ENCODE data around the gene PLAC8L1. TPM values are rescaled to one million over a fixed set of nuclear protein-coding genes. Genes with fewer than 3 reads are reported as not detected.

Gene PLAC8L1
- total RNA-seq, 1 experiment from 2014 or later: 0.49 TPM

- Histone ChIP-seq H3K27ac (ENCODE audit: low read length) (no peak overlapping the region), H3K36me3 (ENCODE audit: control insufficient read depth, insufficient read depth, low read length) (peaks cover 5% of the 10 kb centered on the region; the same call in 1 of the 2 replicates), H3K4me1 (ENCODE audit: control insufficient read depth, insufficient read depth, low read length) (no peaks in the 10 kb centered on the region), H3K9me3 (ENCODE audit: control insufficient read depth, insufficient read depth, low read depth, low read length) (no peaks in the 10 kb centered on the region), H3K27me3 (ENCODE audit: control insufficient read depth, insufficient read depth, low read length) (no peaks in the 10 kb centered on the region), H3K4me3 (ENCODE audit: low read depth in 2 of 2, low read length in 2 of 2) (no peak overlapping the region)
- in situ Hi-C loops (cut with HindIII; ENCODE audit: low pct_unique_long_range_greater_than_20kb, low sequenced_read_pairs) (no loop called here), intact Hi-C loops (cut with micrococcal nuclease; ENCODE audit: unreplicated experiment) (no loop called here)
- no peak for ATAC-seq
- no TSS peak for BruUV-seq (replicated peaks)
- ChIA-PET CTCF (no interaction called here), POLR2A (no interaction called here)
- no peak for TF ChIP-seq TCF7L2 (IDR thresholded peaks at IDR 0.05; ENCODE audit: low read depth, low read length)
- no peak for TF ChIP-seq CTCF (IDR thresholded peaks at IDR 0.05)
- no peak for TF ChIP-seq SIN3A (IDR thresholded peaks at IDR 0.05; ENCODE audit: borderline replicate concordance, insufficient read depth, low read depth, low read length)
- TF ChIP-seq REST (IDR thresholded peaks at IDR 0.05; ENCODE audit: insufficient read depth in 1 of 2, low read depth in 2 of 2, low read length in 1 of 2): no peak
- TF ChIP-seq POLR2AphosphoS5 (IDR thresholded peaks at IDR 0.05; ENCODE audit: low read depth, low read length): no peak
- DNase-seq (ENCODE audit: low read depth, low spot score): no peak
Observed at GRCh38 chr5:146107901-146108300, 2.5 kb upstream of the PLAC8L1 start.

GRCh38 chr5:146103594-146103993 lies 1.8 kb downstream of the PLAC8L1 start:
- CTCF ChIA-PET: no interaction called here
- no peaks in the 10 kb centered on the region for H3K4me1 ChIP-seq (ENCODE audit: control insufficient read depth, insufficient read depth, low read length)
- ATAC-seq: no peak

More at GRCh38 chr5:146103594-146103993, 1.8 kb downstream of the PLAC8L1 start:
- no TSS peak for BruUV-seq (replicated peaks)
- no peak overlapping the region for H3K27ac ChIP-seq (ENCODE audit: low read length)
- no peak overlapping the region for H3K4me3 ChIP-seq (ENCODE audit: low read depth in 2 of 2, low read length in 2 of 2)
- in situ Hi-C loops (cut with HindIII; ENCODE audit: low pct_unique_long_range_greater_than_20kb, low sequenced_read_pairs) (no loop called here), intact Hi-C loops (cut with micrococcal nuclease; ENCODE audit: unreplicated experiment) (no loop called here)
- TF ChIP-seq TCF7L2 (IDR thresholded peaks at IDR 0.05; ENCODE audit: low read depth, low read length): no peak
- no peak for TF ChIP-seq REST (IDR thresholded peaks at IDR 0.05; ENCODE audit: insufficient read depth in 1 of 2, low read depth in 2 of 2, low read length in 1 of 2)
- TF ChIP-seq CTCF (IDR thresholded peaks at IDR 0.05): no peak
- TF ChIP-seq POLR2AphosphoS5 (IDR thresholded peaks at IDR 0.05; ENCODE audit: low read depth, low read length): no peak
- TF ChIP-seq SIN3A (IDR thresholded peaks at IDR 0.05; ENCODE audit: borderline replicate concordance, insufficient read depth, low read depth, low read length): no peak
- POLR2A ChIA-PET: no interaction called here
- no peaks in the 10 kb centered on the region for H3K36me3 ChIP-seq (ENCODE audit: control insufficient read depth, insufficient read depth, low read length)
- DNase-seq (ENCODE audit: low read depth, low spot score): no peak
- no peaks in the 10 kb centered on the region for H3K9me3 ChIP-seq (ENCODE audit: control insufficient read depth, insufficient read depth, low read depth, low read length)
- no peaks in the 10 kb centered on the region for H3K27me3 ChIP-seq (ENCODE audit: control insufficient read depth, insufficient read depth, low read length)

Data from Panc1 (cell line).